Measurements from ENCODE around the gene DCAF12. TPM values are rescaled to one million over a fixed set of nuclear protein-coding genes. Genes with fewer than 3 reads are reported as not detected.

The DCAF12 gene
- total RNA-seq, 1 donor from 2014 or later: 16.4 TPM

DNA sequence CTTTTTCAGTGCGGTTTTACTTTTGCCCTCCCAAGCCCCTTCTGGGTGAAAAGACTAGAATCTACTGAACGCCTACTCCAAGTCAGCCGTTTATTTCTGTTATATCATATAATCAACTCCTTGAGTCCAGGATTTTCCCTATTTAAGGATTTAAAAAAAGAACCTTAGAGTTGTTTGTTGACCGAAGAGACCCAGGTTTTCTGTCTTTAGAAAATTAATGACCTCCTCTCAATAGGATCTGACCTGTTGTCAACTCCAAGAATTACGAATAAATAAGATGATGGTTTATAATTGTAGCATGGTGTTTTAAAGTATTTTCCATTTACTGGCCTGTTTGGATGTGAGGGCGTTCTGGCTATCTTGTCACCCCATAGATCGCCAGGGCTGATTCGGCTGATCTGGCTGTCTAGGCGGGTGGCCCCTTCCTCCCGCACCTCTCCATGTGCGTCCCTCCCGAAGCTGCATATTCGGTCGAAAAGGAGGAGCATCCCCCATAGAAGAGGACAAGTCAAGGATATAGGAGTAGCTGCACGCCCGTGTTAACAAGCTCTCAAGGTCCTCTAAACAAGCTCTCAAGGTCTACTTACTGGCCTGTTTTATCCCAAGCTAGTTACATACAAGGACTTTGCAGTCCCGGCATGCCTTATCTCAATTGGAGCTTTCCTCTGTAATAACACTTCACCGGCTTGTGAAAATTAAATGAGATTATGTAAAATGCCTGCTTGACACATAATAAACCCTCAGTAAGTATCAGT, 76.7 kb downstream of the DCAF12 start:
- peak overlapping the region; percentile 96 for H3K27ac ChIP-seq (replicated peaks)
- no peaks in the 10 kb centered on the region for H3K9me3 ChIP-seq (replicated peaks)
- peaks cover 38% of the 10 kb centered on the region for H3K4me1 ChIP-seq
- no peaks in the 10 kb centered on the region for H3K27me3 ChIP-seq (ENCODE audit: low read depth)
- intact Hi-C loops (cut with micrococcal nuclease): no loop called here
- no peaks in the 10 kb centered on the region for H3K36me3 ChIP-seq
- TF ChIP-seq CTCF (IDR thresholded peaks at IDR 0.05; ENCODE audit: borderline replicate concordance): no peak
- DNase-seq: no peak
- H3K4me3 ChIP-seq: peak overlapping the region; percentile 99

GRCh38 chr9:34048727-34049629, 77.5 kb downstream of the DCAF12 start, which contains the start of gene UBAP2:
UBAP2 (minus strand) TSS chr9:34048887; CDS start chr9:34017148, 31,739 bp downstream.
- peaks cover 38% of the 10 kb centered on the region for H3K4me1 ChIP-seq
- H3K36me3 ChIP-seq: no peaks in the 10 kb centered on the region
- H3K27me3 ChIP-seq (ENCODE audit: low read depth): no peaks in the 10 kb centered on the region
- H3K4me3 ChIP-seq: peak within 1 kb of the TSS; percentile 99
- peak within 1 kb of the TSS; percentile 96 for H3K27ac ChIP-seq (replicated peaks)
- peak; percentile 97 for DNase-seq
- no peaks in the 10 kb centered on the region for H3K9me3 ChIP-seq (replicated peaks)
- TF ChIP-seq CTCF (IDR thresholded peaks at IDR 0.05; ENCODE audit: borderline replicate concordance): no peak
- intact Hi-C loops (cut with micrococcal nuclease): no loop called here

- Histone ChIP-seq H3K4me3 (peak overlapping the region; percentile 99), H3K27me3 (ENCODE audit: low read depth) (no peaks in the 10 kb centered on the region), H3K4me1 (peaks cover 38% of the 10 kb centered on the region), H3K36me3 (no peaks in the 10 kb centered on the region), H3K9me3 (replicated peaks) (no peaks in the 10 kb centered on the region), H3K27ac (replicated peaks) (peak overlapping the region; percentile 96)
- intact Hi-C loops (cut with micrococcal nuclease): no loop called here
- DNase-seq: peak; percentile 36
- no peak for TF ChIP-seq CTCF (IDR thresholded peaks at IDR 0.05; ENCODE audit: borderline replicate concordance)
Observed at GRCh38 chr9:34047864-34048726, 78.4 kb downstream of the DCAF12 start.

- Histone ChIP-seq H3K27ac (replicated peaks) (peak overlapping the region; percentile 2), H3K4me3 (peak overlapping the region; percentile 99), H3K4me1 (peaks cover 38% of the 10 kb centered on the region), H3K27me3 (ENCODE audit: low read depth) (no peaks in the 10 kb centered on the region), H3K9me3 (replicated peaks) (no peaks in the 10 kb centered on the region), H3K36me3 (no peaks in the 10 kb centered on the region)
- no peak for DNase-seq
- intact Hi-C loops (cut with micrococcal nuclease): no loop called here
- TF ChIP-seq CTCF (IDR thresholded peaks at IDR 0.05; ENCODE audit: borderline replicate concordance): no peak
Observed at GRCh38 chr9:34046784-34047379, 79.6 kb downstream of the DCAF12 start.

Measured in left ventricle myocardium inferior (tissue), 1 donor.